Fibroblast of lung (primary cell): ENCODE measurements around the gene PGLYRP3. TPM values are rescaled to one million over a fixed set of nuclear protein-coding genes. Genes with fewer than 3 reads are reported as not detected.

ENCODE experiments used
- DNase-seq, 2 donors: peaks; one replicate each; pipeline versions ENCODE4 v3.0.0 to v3.0.0-alpha.2; 2010; ENCODE audit warnings: low read depth in 2 of 2
- H2AFZ ChIP-seq: 2 replicates; pipeline ENCODE4 v1.5.1; 2012; ENCODE audit warnings: low read length, control low read depth, inconsistent platforms
- H3K27ac ChIP-seq: 2 replicates; pipeline ENCODE4 v1.5.1; 2011; ENCODE audit warnings: low read length, control low read depth; ENCODE audit not compliant: insufficient read depth
- H3K27me3 ChIP-seq: 2 replicates; pipeline ENCODE4 v1.5.1; 2011; ENCODE audit warnings: mild to moderate bottlenecking, low read length; ENCODE audit not compliant: control insufficient read depth, insufficient read depth
- H3K36me3 ChIP-seq: 2 replicates; pipeline ENCODE4 v1.5.1; 2011; ENCODE audit warnings: low read length; ENCODE audit not compliant: control insufficient read depth, insufficient read depth
- H3K4me1 ChIP-seq: 2 replicates; pipeline ENCODE4 v1.5.1; 2011; ENCODE audit warnings: low read length; ENCODE audit not compliant: control insufficient read depth, insufficient read depth; ENCODE audit errors: extremely low read depth
- H3K4me2 ChIP-seq: 2 replicates; pipeline ENCODE4 v1.5.1; 2011; ENCODE audit warnings: low read length, control low read depth; ENCODE audit not compliant: insufficient read depth; ENCODE audit errors: extremely low read depth
- H3K4me3 ChIP-seq, 4 experiments: fragments of 200-600 bp in 1 of 4; sonication (generic) in 1 of 4; replicated peaks in 1 of 4; 2 replicates each; pipeline ENCODE4 v1.5.1; 2011 to 2016; ENCODE audit warnings: low read length in 4 of 4, low read depth in 3 of 4, mild to moderate bottlenecking in 3 of 4, control low read depth in 2 of 4, inconsistent platforms in 1 of 4, mixed read lengths in 1 of 4; ENCODE audit not compliant: insufficient read depth in 1 of 4; ENCODE audit errors: control extremely low read depth in 1 of 4
- H3K79me2 ChIP-seq: 2 replicates; pipeline ENCODE4 v1.5.1; 2012; ENCODE audit warnings: mild to moderate bottlenecking, low read length, inconsistent platforms; ENCODE audit not compliant: control insufficient read depth, insufficient read depth
- H3K9ac ChIP-seq: 2 replicates; pipeline ENCODE4 v1.5.1; 2011; ENCODE audit warnings: mild to moderate bottlenecking, low read length, control low read depth; ENCODE audit not compliant: insufficient read depth
- H3K9me3 ChIP-seq: 2 replicates; pipeline ENCODE4 v1.5.1; 2012; ENCODE audit warnings: low read depth, low read length; ENCODE audit not compliant: control insufficient read depth, insufficient read depth
- H4K20me1 ChIP-seq: 2 replicates; pipeline ENCODE4 v1.5.1; 2011; ENCODE audit warnings: low read length; ENCODE audit not compliant: control insufficient read depth, insufficient read depth; ENCODE audit errors: extremely low read depth
- EZH2 ChIP-seq: IDR thresholded peaks from 2 replicates; pipeline ENCODE4 v1.5.1; 2012; ENCODE audit warnings: low read length, control low read depth, mild to moderate bottlenecking; ENCODE audit errors: missing control alignments
- polyA plus RNA-seq, 2 donors: library from polyadenylated mRNA; depleted of rRNA in 1 of 2; stranded (reverse) in 1 of 2; unstranded in 1 of 2; fragments of >200 nt; gene quantifications; 2 replicates each; pipeline ENCODE4 v1.2.1, GENCODE V29; 2011 to 2012; ENCODE audit warnings: missing spikeins in 1 of 2
- total RNA-seq: library from RNA; depleted of rRNA; stranded (reverse); fragments of >200 nt; gene quantifications from 2 replicates; pipeline ENCODE4 v1.2.1, GENCODE V29; 2014
- TF ChIP-seq, protein P1 (sequence below), 2 donors: IDR thresholded peaks in 1 of 2; conservative IDR thresholded peaks in 1 of 2; 1 replicate in 1 of 2; 2 replicates in 1 of 2; pipeline ENCODE4 v1.5.1; 2011 to 2012; ENCODE audit warnings: low read length in 2 of 2, control low read depth in 1 of 2, inconsistent platforms in 1 of 2, low read depth in 1 of 2, mild to moderate bottlenecking in 1 of 2

Gene PGLYRP3
- total and polyA plus RNA-seq, 2 donors (not counting 1 experiment from before 2014, with no cell fraction given) = not detected

DNA sequence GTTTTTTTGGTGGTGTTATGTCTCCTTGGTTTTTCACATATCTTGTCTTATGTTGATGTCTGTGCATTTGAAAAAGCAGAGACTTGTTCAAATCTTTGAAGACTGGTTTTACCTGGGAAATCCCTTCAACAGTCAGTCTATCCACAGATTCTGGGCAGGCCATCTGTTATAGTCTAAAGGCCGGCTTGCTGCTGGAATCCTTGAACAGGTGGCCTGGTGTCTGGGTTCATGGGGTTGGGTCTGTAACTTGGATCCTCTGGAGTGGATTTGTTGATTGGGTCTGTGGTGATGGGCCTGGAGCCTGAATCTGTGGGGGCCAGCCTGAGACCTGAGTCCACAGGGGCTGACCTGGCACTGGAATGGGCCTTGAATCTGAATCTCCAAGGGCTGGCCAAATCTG lies 41.0 kb downstream of the PGLYRP3 start:
- Histone ChIP-seq H3K27me3 (no peaks in the 10 kb centered on the region), H3K4me3 (no peak overlapping the region), H3K9me3 (no peaks in the 10 kb centered on the region), H2AFZ (no peak overlapping the region), H3K4me2 (no peak overlapping the region), H3K27ac (no peak overlapping the region), H3K79me2 (no peaks in the 10 kb centered on the region), H3K36me3 (no peaks in the 10 kb centered on the region), H4K20me1 (no peaks in the 10 kb centered on the region), H3K9ac (no peak overlapping the region), H3K4me1 (no peaks in the 10 kb centered on the region)
- TF ChIP-seq EZH2 = no peak
- no peak for DNase-seq

DNA sequence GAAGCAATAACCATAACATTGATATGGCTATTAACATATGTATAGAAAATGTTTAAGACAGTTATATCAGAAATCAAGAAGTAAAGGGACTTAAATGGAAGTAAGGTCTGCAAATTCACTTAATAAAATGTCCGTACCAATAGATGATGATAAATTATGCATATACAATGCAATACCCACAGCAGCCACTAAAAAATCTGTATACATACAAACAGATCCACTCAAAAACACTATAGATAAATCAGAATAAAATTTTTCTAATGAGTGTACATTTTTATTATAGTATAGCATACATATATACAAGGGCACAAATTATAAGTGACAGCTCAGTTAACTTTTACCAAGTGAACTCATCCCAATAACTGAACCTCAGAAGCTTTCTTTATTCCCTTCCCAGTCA lies 47.3 kb downstream of the PGLYRP3 start:
- no peak overlapping the region for H3K4me3 ChIP-seq
- no peaks in the 10 kb centered on the region for H4K20me1 ChIP-seq
- no peak overlapping the region for H3K9ac ChIP-seq
- no peaks in the 10 kb centered on the region for H3K4me1 ChIP-seq
- TF ChIP-seq, protein P1, sequence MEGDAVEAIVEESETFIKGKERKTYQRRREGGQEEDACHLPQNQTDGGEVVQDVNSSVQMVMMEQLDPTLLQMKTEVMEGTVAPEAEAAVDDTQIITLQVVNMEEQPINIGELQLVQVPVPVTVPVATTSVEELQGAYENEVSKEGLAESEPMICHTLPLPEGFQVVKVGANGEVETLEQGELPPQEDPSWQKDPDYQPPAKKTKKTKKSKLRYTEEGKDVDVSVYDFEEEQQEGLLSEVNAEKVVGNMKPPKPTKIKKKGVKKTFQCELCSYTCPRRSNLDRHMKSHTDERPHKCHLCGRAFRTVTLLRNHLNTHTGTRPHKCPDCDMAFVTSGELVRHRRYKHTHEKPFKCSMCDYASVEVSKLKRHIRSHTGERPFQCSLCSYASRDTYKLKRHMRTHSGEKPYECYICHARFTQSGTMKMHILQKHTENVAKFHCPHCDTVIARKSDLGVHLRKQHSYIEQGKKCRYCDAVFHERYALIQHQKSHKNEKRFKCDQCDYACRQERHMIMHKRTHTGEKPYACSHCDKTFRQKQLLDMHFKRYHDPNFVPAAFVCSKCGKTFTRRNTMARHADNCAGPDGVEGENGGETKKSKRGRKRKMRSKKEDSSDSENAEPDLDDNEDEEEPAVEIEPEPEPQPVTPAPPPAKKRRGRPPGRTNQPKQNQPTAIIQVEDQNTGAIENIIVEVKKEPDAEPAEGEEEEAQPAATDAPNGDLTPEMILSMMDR (conservative IDR thresholded peaks at IDR 0.05 in 1 of 2, IDR thresholded peaks at IDR 0.05 in 1 of 2; ENCODE audit: low read depth in 1 of 2, low read length in 2 of 2) = no peak
- no peak for TF ChIP-seq EZH2
- no peaks in the 10 kb centered on the region for H3K36me3 ChIP-seq
- H3K79me2 ChIP-seq = no peaks in the 10 kb centered on the region
- no peak overlapping the region for H2AFZ ChIP-seq
- H3K9me3 ChIP-seq = no peaks in the 10 kb centered on the region
- peaks cover 25% of the 10 kb centered on the region for H3K27me3 ChIP-seq
- no peak for DNase-seq
- H3K27ac ChIP-seq = no peak overlapping the region
- no peak overlapping the region for H3K4me2 ChIP-seq

DNA sequence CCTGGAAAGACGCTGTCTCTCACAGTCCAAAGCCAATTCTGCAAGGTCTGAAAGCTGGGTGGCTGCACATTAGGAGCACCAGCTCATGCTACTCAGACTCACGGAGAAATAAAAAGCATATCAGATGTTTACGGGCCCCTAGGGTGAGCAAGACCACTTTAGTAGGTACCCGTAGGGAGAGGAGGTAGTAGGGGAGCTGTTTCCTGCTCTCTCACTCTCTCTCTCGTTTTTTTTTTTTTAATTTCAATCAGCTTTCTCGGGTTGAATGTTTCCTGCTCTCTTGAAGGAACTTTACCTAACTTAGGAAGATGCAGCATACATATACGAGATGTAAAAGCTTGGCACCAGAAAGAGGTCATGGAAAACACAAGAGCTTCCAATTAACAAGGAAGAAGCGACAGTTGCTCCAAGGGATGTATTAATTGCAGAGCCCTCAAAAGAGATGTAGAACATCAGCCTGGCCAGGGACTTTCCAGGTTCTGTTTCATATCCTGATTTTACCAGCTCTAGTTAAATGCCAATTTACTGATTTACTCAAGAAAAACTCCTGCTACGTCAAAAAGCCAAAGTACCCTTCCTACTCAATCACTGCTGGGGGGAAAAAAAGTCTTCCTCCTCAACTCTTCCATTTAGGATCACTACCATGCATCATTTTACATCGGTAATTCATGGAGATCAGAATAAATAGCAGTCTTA lies 50.1 kb downstream of the PGLYRP3 start:
- Histone ChIP-seq H3K9me3 (no peaks in the 10 kb centered on the region), H3K4me2 (no peak overlapping the region), H3K27me3 (peaks cover 42% of the 10 kb centered on the region)

More for the DNA sequence above, 50.1 kb downstream of the PGLYRP3 start:
- no peaks in the 10 kb centered on the region for H3K36me3 ChIP-seq
- H4K20me1 ChIP-seq = no peaks in the 10 kb centered on the region
- H3K4me3 ChIP-seq = no peak overlapping the region
- H2AFZ ChIP-seq = no peak overlapping the region
- no peak overlapping the region for H3K9ac ChIP-seq
- TF ChIP-seq EZH2 = no peak
- TF ChIP-seq, protein P1 (conservative IDR thresholded peaks at IDR 0.05 in 1 of 2, IDR thresholded peaks at IDR 0.05 in 1 of 2; ENCODE audit: low read depth in 1 of 2, low read length in 2 of 2) = no peak
- H3K4me1 ChIP-seq = no peaks in the 10 kb centered on the region
- no peaks in the 10 kb centered on the region for H3K79me2 ChIP-seq
- DNase-seq = no peak
- H3K27ac ChIP-seq = no peak overlapping the region
